Measurements from ENCODE around the gene ITPR3. TPM values are rescaled to one million over a fixed set of nuclear protein-coding genes. Genes with fewer than 3 reads are reported as not detected.
A peak's percentile ranks its signal among the peaks of the same experiment; 100 is the strongest.

ITPR3 gene
- total and polyA plus RNA-seq, 4 donors: 6.0 to 11.9 (median 8.7) TPM

- Histone ChIP-seq H3K4me1 (ENCODE audit: control insufficient read depth, insufficient read depth, low read length) (peaks cover 31% of the 10 kb centered on the region), H3K27me3 (ENCODE audit: control insufficient read depth, insufficient read depth, low read length) (peaks cover 4% of the 10 kb centered on the region), H3K4me3 (ENCODE audit: low read depth, low read length) (no peak overlapping the region), H3K9me3 (ENCODE audit: control insufficient read depth, insufficient read depth, low read length) (no peaks in the 10 kb centered on the region), H3K27ac (ENCODE audit: low read depth, low read length) (peak overlapping the region; percentile 21), H3K36me3 (ENCODE audit: control insufficient read depth, insufficient read depth, low read length) (no peaks in the 10 kb centered on the region)
- 66% methylated on average over 6 of the region's 7 CpGs for WGBS (ENCODE audit: insufficient coverage)
- DNase-seq (ENCODE audit: low read depth in 4 of 6, low spot score in 6 of 6): no peak
Measured at GRCh38 chr6:33641602-33642001, 20.5 kb downstream of the ITPR3 start.

GRCh38 chr6:33642897-33643296 is 21.8 kb downstream of the ITPR3 start:
- Histone ChIP-seq H3K27me3 (ENCODE audit: control insufficient read depth, insufficient read depth, low read length) (no peaks in the 10 kb centered on the region), H3K9me3 (ENCODE audit: control insufficient read depth, insufficient read depth, low read length) (no peaks in the 10 kb centered on the region), H3K36me3 (ENCODE audit: control insufficient read depth, insufficient read depth, low read length) (no peaks in the 10 kb centered on the region), H3K4me1 (ENCODE audit: control insufficient read depth, insufficient read depth, low read length) (peaks cover 31% of the 10 kb centered on the region), H3K4me3 (ENCODE audit: low read depth, low read length) (no peak overlapping the region), H3K27ac (ENCODE audit: low read depth, low read length) (no peak overlapping the region)
- 59% methylated on average over 3 of the region's 4 CpGs for WGBS (ENCODE audit: insufficient coverage)
- DNase-seq (ENCODE audit: low read depth in 4 of 6, low spot score in 6 of 6): no peak

- no peak for DNase-seq (ENCODE audit: low read depth in 4 of 6, low spot score in 6 of 6)
- Histone ChIP-seq H3K4me1 (ENCODE audit: control insufficient read depth, insufficient read depth, low read length) (peaks cover 5% of the 10 kb centered on the region), H3K36me3 (ENCODE audit: control insufficient read depth, insufficient read depth, low read length) (no peaks in the 10 kb centered on the region), H3K9me3 (ENCODE audit: control insufficient read depth, insufficient read depth, low read length) (no peaks in the 10 kb centered on the region), H3K4me3 (ENCODE audit: low read depth, low read length) (no peak overlapping the region), H3K27me3 (ENCODE audit: control insufficient read depth, insufficient read depth, low read length) (no peaks in the 10 kb centered on the region), H3K27ac (ENCODE audit: low read depth, low read length) (no peak overlapping the region)
- 79% methylated on average over 2 of the region's 4 CpGs for WGBS (ENCODE audit: insufficient coverage)
Measured at GRCh38 chr6:33651403-33651802, 30.3 kb downstream of the ITPR3 start.

- H3K36me3 ChIP-seq (ENCODE audit: control insufficient read depth, insufficient read depth, low read length): no peaks in the 10 kb centered on the region
- no peaks in the 10 kb centered on the region for H3K9me3 ChIP-seq (ENCODE audit: control insufficient read depth, insufficient read depth, low read length)
- DNase-seq (ENCODE audit: low read depth in 4 of 6, low spot score in 6 of 6): no peak
- no peak overlapping the region for H3K27ac ChIP-seq (ENCODE audit: low read depth, low read length)
- H3K4me3 ChIP-seq (ENCODE audit: low read depth, low read length): no peak overlapping the region
- no peaks in the 10 kb centered on the region for H3K27me3 ChIP-seq (ENCODE audit: control insufficient read depth, insufficient read depth, low read length)
- H3K4me1 ChIP-seq (ENCODE audit: control insufficient read depth, insufficient read depth, low read length): peaks cover 5% of the 10 kb centered on the region
- WGBS (ENCODE audit: insufficient coverage): 92% methylated on average over 2 of the region's 5 CpGs
Measured at GRCh38 chr6:33652002-33652401, 30.9 kb downstream of the ITPR3 start.

GRCh38 chr6:33654831-33655554 is 33.9 kb downstream of the ITPR3 start:
- DNase-seq (ENCODE audit: low read depth in 4 of 6, low spot score in 6 of 6): peak in 1 of 6 donors; percentile 61
- 58% methylated on average over 4 of the region's 5 CpGs for WGBS (ENCODE audit: insufficient coverage)
- H3K36me3 ChIP-seq (ENCODE audit: control insufficient read depth, insufficient read depth, low read length): no peaks in the 10 kb centered on the region
- H3K9me3 ChIP-seq (ENCODE audit: control insufficient read depth, insufficient read depth, low read length): no peaks in the 10 kb centered on the region
- no peak overlapping the region for H3K4me3 ChIP-seq (ENCODE audit: low read depth, low read length)
- H3K27me3 ChIP-seq (ENCODE audit: control insufficient read depth, insufficient read depth, low read length): no peaks in the 10 kb centered on the region
- no peak overlapping the region for H3K27ac ChIP-seq (ENCODE audit: low read depth, low read length)
- peaks cover 9% of the 10 kb centered on the region for H3K4me1 ChIP-seq (ENCODE audit: control insufficient read depth, insufficient read depth, low read length)

- no peaks in the 10 kb centered on the region for H3K36me3 ChIP-seq (ENCODE audit: control insufficient read depth, insufficient read depth, low read length)
- H3K27ac ChIP-seq (ENCODE audit: low read depth, low read length): no peak overlapping the region
- 28% methylated on average over 4 of the region's 5 CpGs for WGBS (ENCODE audit: insufficient coverage)
- DNase-seq (ENCODE audit: low read depth in 4 of 6, low spot score in 6 of 6): no peak
- no peak overlapping the region for H3K4me3 ChIP-seq (ENCODE audit: low read depth, low read length)
- no peaks in the 10 kb centered on the region for H3K27me3 ChIP-seq (ENCODE audit: control insufficient read depth, insufficient read depth, low read length)
- H3K9me3 ChIP-seq (ENCODE audit: control insufficient read depth, insufficient read depth, low read length): no peaks in the 10 kb centered on the region
- peaks cover 9% of the 10 kb centered on the region for H3K4me1 ChIP-seq (ENCODE audit: control insufficient read depth, insufficient read depth, low read length)
Measured at GRCh38 chr6:33656844-33657243, 35.7 kb downstream of the ITPR3 start.

GRCh38 chr6:33658982-33659689 is 38.0 kb downstream of the ITPR3 start:
- Histone ChIP-seq H3K27me3 (ENCODE audit: control insufficient read depth, insufficient read depth, low read length) (no peaks in the 10 kb centered on the region), H3K4me1 (ENCODE audit: control insufficient read depth, insufficient read depth, low read length) (peaks cover 9% of the 10 kb centered on the region), H3K27ac (ENCODE audit: low read depth, low read length) (no peak overlapping the region), H3K9me3 (ENCODE audit: control insufficient read depth, insufficient read depth, low read length) (no peaks in the 10 kb centered on the region), H3K4me3 (ENCODE audit: low read depth, low read length) (no peak overlapping the region), H3K36me3 (ENCODE audit: control insufficient read depth, insufficient read depth, low read length) (no peaks in the 10 kb centered on the region)
- 84% methylated on average over 11 of the region's 16 CpGs for WGBS (ENCODE audit: insufficient coverage)
- no peak for DNase-seq (ENCODE audit: low read depth in 4 of 6, low spot score in 6 of 6)

GRCh38 chr6:33659986-33660385 is 38.9 kb downstream of the ITPR3 start:
- Histone ChIP-seq H3K36me3 (ENCODE audit: control insufficient read depth, insufficient read depth, low read length) (no peaks in the 10 kb centered on the region), H3K4me3 (ENCODE audit: low read depth, low read length) (no peak overlapping the region), H3K9me3 (ENCODE audit: control insufficient read depth, insufficient read depth, low read length) (no peaks in the 10 kb centered on the region), H3K27ac (ENCODE audit: low read depth, low read length) (no peak overlapping the region), H3K4me1 (ENCODE audit: control insufficient read depth, insufficient read depth, low read length) (peaks cover 6% of the 10 kb centered on the region), H3K27me3 (ENCODE audit: control insufficient read depth, insufficient read depth, low read length) (no peaks in the 10 kb centered on the region)
- DNase-seq (ENCODE audit: low read depth in 4 of 6, low spot score in 6 of 6): no peak
- 84% methylated on average over 6 of the region's 6 CpGs for WGBS (ENCODE audit: insufficient coverage)

- Histone ChIP-seq H3K9me3 (ENCODE audit: control insufficient read depth, insufficient read depth, low read length) (no peaks in the 10 kb centered on the region), H3K4me3 (ENCODE audit: low read depth, low read length) (no peak overlapping the region), H3K4me1 (ENCODE audit: control insufficient read depth, insufficient read depth, low read length) (peaks cover 4% of the 10 kb centered on the region), H3K36me3 (ENCODE audit: control insufficient read depth, insufficient read depth, low read length) (no peaks in the 10 kb centered on the region), H3K27ac (ENCODE audit: low read depth, low read length) (no peak overlapping the region), H3K27me3 (ENCODE audit: control insufficient read depth, insufficient read depth, low read length) (no peaks in the 10 kb centered on the region)
- DNase-seq (ENCODE audit: low read depth in 4 of 6, low spot score in 6 of 6): peak in 1 of 6 donors; percentile 50
- 78% methylated on average over 7 of the region's 10 CpGs for WGBS (ENCODE audit: insufficient coverage)
Measured at GRCh38 chr6:33661106-33661838, 40.1 kb downstream of the ITPR3 start.
